ENCODE results near the gene KLK13.

The KLK13 gene, protein sequence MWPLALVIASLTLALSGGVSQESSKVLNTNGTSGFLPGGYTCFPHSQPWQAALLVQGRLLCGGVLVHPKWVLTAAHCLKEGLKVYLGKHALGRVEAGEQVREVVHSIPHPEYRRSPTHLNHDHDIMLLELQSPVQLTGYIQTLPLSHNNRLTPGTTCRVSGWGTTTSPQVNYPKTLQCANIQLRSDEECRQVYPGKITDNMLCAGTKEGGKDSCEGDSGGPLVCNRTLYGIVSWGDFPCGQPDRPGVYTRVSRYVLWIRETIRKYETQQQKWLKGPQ

GRCh38 chr19:51064534-51065220 is at the start of gene KLK13:
TSS of gene KLK13 (minus strand) at chr19:51065092. CDS start at chr19:51065067, 25 bp downstream.
- Mint-ChIP-seq H3K4me1 (no peaks in the 10 kb centered on the region), H3K27ac (no peak within 1 kb of the TSS), H3K36me3 (no peaks in the 10 kb centered on the region), H3K9me3 (no peaks in the 10 kb centered on the region), H3K4me3 (peak within 1 kb of the TSS; percentile 20)
- DNase-seq (ENCODE audit: low spot score in 2 of 2), result no peak
- ATAC-seq, result no peak

- peak; percentile 95 for ATAC-seq
- peak overlapping the region; percentile 30 for H3K27ac Mint-ChIP-seq
These were observed 49.3 kb upstream of the KLK13 start for GRCh38 chr19:51114087-51114729.

GRCh38 chr19:51111606-51112005 is 46.7 kb upstream of the KLK13 start:
- Mint-ChIP-seq H3K4me3 (no peak overlapping the region), H3K27ac (no peak overlapping the region), H3K9me3 (no peaks in the 10 kb centered on the region), H3K4me1 (peaks cover 25% of the 10 kb centered on the region), H3K36me3 (peaks cover 20% of the 10 kb centered on the region)
- no peak for DNase-seq (ENCODE audit: low spot score in 2 of 2)
- ATAC-seq, result no peak

More at GRCh38 chr19:51114087-51114729, 49.3 kb upstream of the KLK13 start:
- Mint-ChIP-seq H3K9me3 (no peaks in the 10 kb centered on the region), H3K4me3 (no peak overlapping the region), H3K4me1 (peaks cover 6% of the 10 kb centered on the region), H3K36me3 (peaks cover 5% of the 10 kb centered on the region)
- no peak for DNase-seq (ENCODE audit: low spot score in 2 of 2)

DNA sequence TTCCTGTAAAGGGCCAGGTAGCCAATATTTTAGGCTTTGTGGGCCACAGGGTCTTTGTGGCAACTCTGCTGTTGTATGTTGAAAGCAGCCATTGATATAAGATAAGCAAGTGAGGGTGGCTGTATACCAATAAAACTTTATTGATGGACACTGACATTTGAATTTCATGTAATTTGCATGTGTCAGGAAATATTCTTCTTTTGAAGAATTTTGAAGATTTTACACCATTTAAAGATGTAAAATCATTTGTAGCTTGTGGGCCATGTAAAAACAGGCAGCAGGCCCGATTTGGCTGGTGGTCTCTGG is 45.7 kb upstream of the KLK13 start:
- ATAC-seq, result no peak
- Mint-ChIP-seq H3K4me1 (peaks cover 33% of the 10 kb centered on the region), H3K4me3 (no peak overlapping the region), H3K9me3 (no peaks in the 10 kb centered on the region), H3K36me3 (peaks cover 27% of the 10 kb centered on the region), H3K27ac (no peak overlapping the region)
- DNase-seq (ENCODE audit: low spot score in 2 of 2), result no peak

GRCh38 chr19:51108805-51109146 is 43.9 kb upstream of the KLK13 start:
- Mint-ChIP-seq H3K4me3 (peak overlapping the region; percentile 83), H3K36me3 (peaks cover 36% of the 10 kb centered on the region), H3K4me1 (peaks cover 46% of the 10 kb centered on the region), H3K9me3 (no peaks in the 10 kb centered on the region), H3K27ac (peak overlapping the region; percentile 94)
- no peak for DNase-seq (ENCODE audit: low spot score in 2 of 2)
- ATAC-seq, result peak; percentile 41

GRCh38 chr19:51108066-51108804 is 43.3 kb upstream of the KLK13 start, which contains the start of gene CTU1:
TSS of gene CTU1 (minus strand) at chr19:51108409. CDS start at chr19:51104569, 3,840 bp downstream.
- Mint-ChIP-seq H3K4me3 (peak within 1 kb of the TSS; percentile 83), H3K36me3 (peaks cover 41% of the 10 kb centered on the region), H3K27ac (peak within 1 kb of the TSS; percentile 94), H3K4me1 (peaks cover 46% of the 10 kb centered on the region), H3K9me3 (no peaks in the 10 kb centered on the region)
- DNase-seq (ENCODE audit: low spot score in 2 of 2) (peak; percentile 93 to 99), ATAC-seq (peak; percentile 98)

DNA sequence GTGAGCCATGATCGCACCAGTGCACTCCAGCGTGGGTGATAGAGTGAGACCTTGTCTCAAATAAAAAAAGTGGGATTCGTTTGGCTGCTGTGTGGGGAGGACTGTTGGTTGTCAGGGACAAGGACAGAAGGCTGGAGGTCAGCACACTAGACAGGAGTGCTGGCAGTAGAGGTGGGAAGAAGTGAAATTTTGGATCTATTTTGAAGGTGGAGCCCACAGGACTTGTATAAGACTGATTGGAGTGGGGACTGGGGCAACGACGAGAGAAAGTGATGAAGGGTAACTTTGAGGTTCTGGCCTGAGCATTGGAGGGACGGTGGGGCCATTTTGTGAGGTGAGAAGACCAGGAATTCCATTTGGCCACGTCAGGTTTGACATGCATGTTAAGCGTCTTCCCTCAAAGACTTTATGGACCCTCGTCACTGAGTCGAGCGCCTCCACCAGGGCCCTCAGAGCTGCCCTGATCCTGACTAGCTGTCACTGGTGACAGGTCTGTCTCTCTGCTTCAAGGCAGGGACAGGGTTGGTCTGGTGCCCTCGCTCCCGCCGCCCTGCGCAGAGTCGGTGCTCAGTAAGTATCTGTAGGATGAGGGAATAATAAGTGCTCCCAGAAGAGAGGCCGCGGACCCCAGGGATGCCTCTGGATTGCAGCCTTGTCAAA is 42.6 kb upstream of the KLK13 start:
- Mint-ChIP-seq H3K9me3 (no peaks in the 10 kb centered on the region), H3K4me1 (peaks cover 50% of the 10 kb centered on the region), H3K27ac (peak overlapping the region; percentile 94), H3K4me3 (peak overlapping the region; percentile 83), H3K36me3 (peaks cover 48% of the 10 kb centered on the region)
- peak; percentile 4 for ATAC-seq
- no peak for DNase-seq (ENCODE audit: low spot score in 2 of 2)

DNA sequence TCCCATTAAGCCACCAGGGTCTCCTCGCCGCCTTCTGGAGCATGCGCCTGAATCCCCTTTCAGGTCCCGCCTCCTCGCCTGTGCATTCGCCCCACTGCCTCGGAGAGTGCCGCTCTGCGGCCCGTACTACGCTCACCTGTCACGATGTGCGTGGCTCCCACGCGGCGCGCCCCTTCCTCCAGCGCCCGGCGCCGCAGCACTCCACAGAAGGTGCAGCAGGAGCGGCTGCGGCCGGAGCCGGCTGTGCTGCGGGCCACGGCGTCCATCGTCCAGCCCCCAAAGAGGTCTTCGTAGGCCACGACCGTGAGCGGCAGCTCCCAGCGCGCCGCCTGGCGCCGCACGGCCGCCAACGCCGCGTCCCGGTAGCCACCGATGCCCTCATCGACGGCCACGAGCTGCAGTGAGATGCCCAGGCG is 39.0 kb upstream of the KLK13 start:
- no peak overlapping the region for H3K4me3 Mint-ChIP-seq
- H3K9me3 Mint-ChIP-seq, result no peaks in the 10 kb centered on the region
- H3K36me3 Mint-ChIP-seq, result peaks cover 71% of the 10 kb centered on the region
- ATAC-seq, result no peak
- H3K27ac Mint-ChIP-seq, result peak overlapping the region; percentile 69
- no peak for DNase-seq (ENCODE audit: low spot score in 2 of 2)
- H3K4me1 Mint-ChIP-seq, result peaks cover 62% of the 10 kb centered on the region

GRCh38 chr19:51102991-51103390 is 38.1 kb upstream of the KLK13 start:
- no peak overlapping the region for H3K4me3 Mint-ChIP-seq

DNA sequence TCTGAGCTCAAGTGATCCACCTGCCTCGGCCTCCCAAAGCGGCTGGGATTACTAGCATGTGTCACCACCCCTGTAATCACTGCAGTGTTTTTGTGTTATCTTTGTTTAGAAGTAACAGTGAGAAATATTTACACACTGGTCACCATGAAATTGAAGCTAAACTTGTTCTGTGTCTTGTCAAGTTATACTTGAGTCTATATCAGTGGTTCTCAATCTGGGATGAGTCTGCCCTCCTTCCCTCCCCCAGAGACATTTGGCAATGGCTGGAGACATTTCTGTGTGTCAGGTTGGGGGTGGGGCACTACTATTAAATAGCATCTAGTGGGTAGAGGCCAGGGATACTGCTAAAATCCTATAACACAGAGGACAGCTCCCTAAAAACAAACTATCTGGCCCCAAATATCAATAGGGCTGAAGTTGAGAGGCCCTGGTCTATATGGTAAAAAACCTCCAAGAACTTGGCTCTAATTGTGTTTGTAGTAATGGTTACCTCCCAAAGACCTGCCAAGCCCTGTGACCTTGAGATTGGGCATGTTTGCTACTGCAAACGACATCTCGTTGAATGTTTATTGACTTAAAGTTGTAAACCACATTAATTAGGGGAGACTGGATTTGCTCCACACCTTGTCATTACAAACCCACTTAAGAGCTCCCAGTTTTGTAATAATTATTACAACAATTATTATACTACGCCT is 36.4 kb upstream of the KLK13 start:
- Mint-ChIP-seq H3K27ac (peak overlapping the region; percentile 71), H3K36me3 (peaks cover 70% of the 10 kb centered on the region), H3K4me1 (peaks cover 53% of the 10 kb centered on the region), H3K4me3 (no peak overlapping the region), H3K9me3 (no peaks in the 10 kb centered on the region)
- DNase-seq (ENCODE audit: low spot score in 2 of 2) (no peak), ATAC-seq (no peak)

More at GRCh38 chr19:51102991-51103390, 38.1 kb upstream of the KLK13 start:
- peak overlapping the region; percentile 69 for H3K27ac Mint-ChIP-seq
- no peak for DNase-seq (ENCODE audit: low spot score in 2 of 2)
- H3K36me3 Mint-ChIP-seq, result peaks cover 67% of the 10 kb centered on the region
- peaks cover 54% of the 10 kb centered on the region for H3K4me1 Mint-ChIP-seq
- no peak for ATAC-seq
- no peaks in the 10 kb centered on the region for H3K9me3 Mint-ChIP-seq

DNA sequence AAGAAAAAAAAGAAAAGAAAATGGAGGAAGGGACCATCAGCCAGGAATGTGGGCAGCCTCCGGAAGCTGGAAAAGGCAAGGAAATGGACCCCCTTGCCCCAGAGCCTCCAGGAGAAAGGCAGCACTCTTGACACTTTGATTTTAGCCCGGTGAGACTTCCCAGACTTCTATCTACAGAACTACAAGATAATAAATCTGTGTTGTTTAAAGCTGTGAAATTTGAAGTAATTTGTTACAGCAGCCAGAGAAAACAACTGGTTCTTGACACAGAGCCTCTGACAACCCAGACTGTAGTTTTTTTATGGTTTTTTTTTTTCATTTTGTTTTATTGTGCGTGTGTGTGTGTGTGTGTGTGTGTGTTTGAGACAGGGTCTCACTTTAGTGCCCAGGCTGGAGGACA is 35.7 kb upstream of the KLK13 start:
- peaks cover 46% of the 10 kb centered on the region for H3K4me1 Mint-ChIP-seq
- H3K36me3 Mint-ChIP-seq, result peaks cover 63% of the 10 kb centered on the region
- H3K4me3 Mint-ChIP-seq, result no peak overlapping the region
- ATAC-seq, result no peak
- H3K27ac Mint-ChIP-seq, result peak overlapping the region; percentile 71
- no peaks in the 10 kb centered on the region for H3K9me3 Mint-ChIP-seq
- no peak for DNase-seq (ENCODE audit: low spot score in 2 of 2)

DNA sequence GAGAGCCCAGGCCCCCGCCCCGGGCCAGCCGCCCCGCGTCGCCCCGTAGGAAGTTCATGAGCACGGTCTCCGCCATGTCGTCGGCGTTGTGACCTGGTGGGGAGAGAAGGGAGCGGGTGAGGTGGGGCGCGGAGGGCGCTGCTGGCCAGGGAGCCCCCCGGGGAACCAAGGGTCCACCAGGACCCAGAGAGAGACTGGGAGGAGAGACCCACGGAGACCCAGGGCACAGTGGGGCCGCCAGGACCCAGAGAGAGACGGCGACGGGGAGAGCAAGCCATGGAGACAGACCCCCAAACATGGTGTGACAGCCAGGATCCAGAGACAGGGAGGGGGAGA is 34.1 kb upstream of the KLK13 start:
- DNase-seq (ENCODE audit: low spot score in 2 of 2) (no peak), ATAC-seq (no peak)
- Mint-ChIP-seq H3K27ac (no peak overlapping the region), H3K9me3 (no peaks in the 10 kb centered on the region), H3K4me1 (peaks cover 41% of the 10 kb centered on the region), H3K36me3 (peaks cover 56% of the 10 kb centered on the region), H3K4me3 (no peak overlapping the region)

GRCh38 chr19:51098365-51099046 is 33.6 kb upstream of the KLK13 start:
- H3K36me3 Mint-ChIP-seq, result peaks cover 52% of the 10 kb centered on the region
- peaks cover 46% of the 10 kb centered on the region for H3K4me1 Mint-ChIP-seq
- no peak overlapping the region for H3K4me3 Mint-ChIP-seq
- no peak for DNase-seq (ENCODE audit: low spot score in 2 of 2)
- peak; percentile 54 for ATAC-seq
- H3K27ac Mint-ChIP-seq, result no peak overlapping the region
- H3K9me3 Mint-ChIP-seq, result no peaks in the 10 kb centered on the region

DNA sequence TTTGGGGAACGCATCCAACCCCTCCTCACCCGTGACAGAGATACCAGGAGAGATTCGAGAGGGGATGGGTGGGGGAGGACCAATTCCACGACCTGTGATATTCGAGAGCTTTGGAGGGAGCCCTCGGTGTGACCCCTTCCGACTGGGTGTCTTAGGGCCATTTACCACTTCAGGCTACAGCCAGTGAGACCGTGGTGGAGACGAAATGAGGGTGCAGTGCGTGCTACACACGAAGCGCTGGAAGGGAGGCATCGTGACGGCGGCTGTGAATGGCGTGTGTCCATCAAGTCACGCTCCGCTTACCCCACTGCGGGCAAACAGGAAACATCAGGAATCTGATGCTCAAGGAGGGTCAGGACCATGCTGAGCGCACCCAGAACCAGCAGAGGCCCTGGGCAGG is 32.9 kb upstream of the KLK13 start:
- no peak overlapping the region for H3K4me3 Mint-ChIP-seq

More for the DNA sequence above, 32.9 kb upstream of the KLK13 start:
- no peak for DNase-seq (ENCODE audit: low spot score in 2 of 2)
- peaks cover 45% of the 10 kb centered on the region for H3K36me3 Mint-ChIP-seq
- peaks cover 44% of the 10 kb centered on the region for H3K4me1 Mint-ChIP-seq
- no peak overlapping the region for H3K27ac Mint-ChIP-seq
- no peaks in the 10 kb centered on the region for H3K9me3 Mint-ChIP-seq
- ATAC-seq, result no peak
